Activated CD8-positive, alpha-beta memory T cell treated with anti-CD3 and anti-CD28 coated beads, Interleukin-2, amount 50 U/mL, for 1 hour (primary cell): ENCODE results near the gene LTV1.
"Not testable (repeated sequence)": the region's sequence is repeated elsewhere in the genome, so short reads cannot be mapped to it uniquely, and the experiment has no call there.

Experiments used
- DNase-seq: peaks from one replicate; pipeline ENCODE4 v3.0.0-alpha.2; 2020; ENCODE audit errors: extremely low read depth

The LTV1 gene, protein sequence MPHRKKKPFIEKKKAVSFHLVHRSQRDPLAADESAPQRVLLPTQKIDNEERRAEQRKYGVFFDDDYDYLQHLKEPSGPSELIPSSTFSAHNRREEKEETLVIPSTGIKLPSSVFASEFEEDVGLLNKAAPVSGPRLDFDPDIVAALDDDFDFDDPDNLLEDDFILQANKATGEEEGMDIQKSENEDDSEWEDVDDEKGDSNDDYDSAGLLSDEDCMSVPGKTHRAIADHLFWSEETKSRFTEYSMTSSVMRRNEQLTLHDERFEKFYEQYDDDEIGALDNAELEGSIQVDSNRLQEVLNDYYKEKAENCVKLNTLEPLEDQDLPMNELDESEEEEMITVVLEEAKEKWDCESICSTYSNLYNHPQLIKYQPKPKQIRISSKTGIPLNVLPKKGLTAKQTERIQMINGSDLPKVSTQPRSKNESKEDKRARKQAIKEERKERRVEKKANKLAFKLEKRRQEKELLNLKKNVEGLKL

DNA sequence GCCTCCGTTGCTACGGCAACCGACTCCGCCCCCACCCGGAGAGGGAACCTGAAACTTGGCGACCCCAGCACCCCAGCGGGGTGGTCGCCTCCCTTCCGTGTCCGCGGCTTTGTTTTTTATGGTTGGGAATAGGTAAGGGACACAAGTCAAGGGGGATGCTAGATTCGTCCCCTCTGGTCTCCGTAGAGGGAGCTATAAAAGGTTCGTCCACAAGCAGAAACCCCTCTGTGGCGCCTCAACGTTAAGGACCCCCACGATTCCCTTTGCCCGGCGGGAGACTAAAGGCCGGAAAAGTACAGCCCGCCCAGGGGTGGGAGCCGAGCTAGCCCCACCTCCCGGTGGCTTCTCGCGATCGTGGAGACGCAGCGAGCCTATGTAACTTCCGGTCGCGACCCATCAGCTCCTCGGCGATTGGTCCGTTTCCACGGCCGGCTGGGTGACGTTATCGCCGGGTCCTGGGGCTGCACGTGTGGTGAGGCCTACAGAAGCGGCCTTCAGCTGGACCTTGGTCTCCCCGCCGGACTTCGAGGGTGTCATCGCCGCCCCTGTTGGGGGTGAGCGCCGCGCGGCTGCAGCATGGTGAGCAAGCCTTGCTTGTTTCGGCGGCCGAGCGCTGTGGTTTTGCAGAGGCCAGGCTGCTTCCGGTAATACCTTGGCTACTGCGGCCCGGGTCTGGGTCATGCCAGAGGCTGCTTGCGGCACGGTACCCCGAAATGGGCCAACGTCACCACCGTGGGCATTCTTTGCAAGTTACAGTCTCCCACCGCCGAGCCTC is at the start of gene LTV1:
LTV1 (plus strand) TSS at position 437 of the 775 bp plus-strand sequence; CDS start at position 577, 140 bp downstream.
- peak; percentile 78 for DNase-seq

DNA sequence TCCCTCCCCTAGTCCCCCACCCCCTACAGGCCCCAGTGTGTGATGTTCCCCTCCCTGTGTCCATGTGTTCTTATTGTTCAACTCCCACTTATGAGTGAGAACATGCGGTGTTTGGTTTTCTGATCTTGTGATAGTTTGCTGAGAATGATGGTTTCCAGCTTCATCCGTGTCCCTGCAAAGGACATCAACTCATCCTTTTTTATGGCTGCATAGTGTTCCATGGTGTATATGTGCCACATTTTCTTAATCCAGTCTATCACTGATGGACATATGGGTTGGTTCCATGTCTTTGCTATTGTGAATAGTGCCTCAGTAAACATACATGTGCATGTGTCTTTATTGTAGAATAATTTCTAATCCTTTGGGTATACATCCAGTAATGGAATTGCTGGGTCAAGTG is 46.6 kb upstream of the LTV1 start:
- not testable (repeated sequence) for DNase-seq

DNA sequence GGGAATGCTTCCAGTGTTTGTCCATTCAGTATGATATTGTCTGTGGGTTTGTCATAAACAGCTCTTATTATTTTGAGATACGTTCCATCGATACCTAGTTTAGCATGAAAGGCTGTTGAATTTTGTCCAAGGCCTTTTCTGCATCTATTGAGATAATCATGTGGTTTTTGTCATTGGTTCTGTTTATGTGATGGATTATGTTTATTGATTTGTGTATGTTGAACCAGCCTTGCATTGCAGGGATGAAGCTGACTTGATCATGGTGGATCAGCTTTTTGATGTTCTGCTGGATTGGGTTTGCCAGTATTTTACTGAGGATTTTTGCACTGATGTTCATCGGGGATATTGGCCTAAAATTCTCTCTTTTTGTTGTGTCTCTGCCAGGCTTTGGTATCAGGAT is 44.7 kb upstream of the LTV1 start:
- not testable (repeated sequence) for DNase-seq

DNA sequence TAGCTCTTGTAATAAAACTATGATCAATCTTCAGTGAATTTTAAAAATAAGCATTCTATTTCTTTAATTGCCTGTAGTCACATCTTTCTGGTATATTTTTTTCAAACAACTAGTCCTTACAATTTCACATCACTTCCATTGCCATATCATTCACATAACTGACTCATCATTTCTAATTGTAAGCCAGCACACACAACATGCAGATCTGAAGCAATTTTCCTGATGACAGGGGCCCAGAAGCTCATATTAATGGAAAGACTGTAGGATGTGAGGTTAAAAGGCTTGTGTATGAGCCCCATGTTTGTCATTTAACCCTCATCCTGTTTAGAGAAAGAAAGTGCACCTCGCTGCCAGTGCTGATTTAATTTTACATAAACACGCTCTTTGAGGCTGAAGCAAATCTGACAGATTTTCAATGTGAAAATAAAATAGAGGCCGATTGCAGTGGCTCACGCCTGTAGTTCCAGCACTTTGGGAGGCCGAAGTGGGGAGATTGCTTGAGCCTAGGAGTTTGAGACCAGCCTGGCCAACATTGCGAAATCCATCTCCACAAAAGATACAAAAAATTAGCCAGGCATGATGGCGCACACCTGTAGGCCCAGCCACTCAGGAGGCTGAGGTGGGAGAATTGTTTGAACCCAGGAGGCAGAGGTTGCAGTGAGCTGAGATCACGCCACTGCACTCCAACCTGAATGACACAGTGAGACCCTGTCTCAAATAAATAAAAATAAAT is 40.1 kb upstream of the LTV1 start:
- DNase-seq = no peak

DNA sequence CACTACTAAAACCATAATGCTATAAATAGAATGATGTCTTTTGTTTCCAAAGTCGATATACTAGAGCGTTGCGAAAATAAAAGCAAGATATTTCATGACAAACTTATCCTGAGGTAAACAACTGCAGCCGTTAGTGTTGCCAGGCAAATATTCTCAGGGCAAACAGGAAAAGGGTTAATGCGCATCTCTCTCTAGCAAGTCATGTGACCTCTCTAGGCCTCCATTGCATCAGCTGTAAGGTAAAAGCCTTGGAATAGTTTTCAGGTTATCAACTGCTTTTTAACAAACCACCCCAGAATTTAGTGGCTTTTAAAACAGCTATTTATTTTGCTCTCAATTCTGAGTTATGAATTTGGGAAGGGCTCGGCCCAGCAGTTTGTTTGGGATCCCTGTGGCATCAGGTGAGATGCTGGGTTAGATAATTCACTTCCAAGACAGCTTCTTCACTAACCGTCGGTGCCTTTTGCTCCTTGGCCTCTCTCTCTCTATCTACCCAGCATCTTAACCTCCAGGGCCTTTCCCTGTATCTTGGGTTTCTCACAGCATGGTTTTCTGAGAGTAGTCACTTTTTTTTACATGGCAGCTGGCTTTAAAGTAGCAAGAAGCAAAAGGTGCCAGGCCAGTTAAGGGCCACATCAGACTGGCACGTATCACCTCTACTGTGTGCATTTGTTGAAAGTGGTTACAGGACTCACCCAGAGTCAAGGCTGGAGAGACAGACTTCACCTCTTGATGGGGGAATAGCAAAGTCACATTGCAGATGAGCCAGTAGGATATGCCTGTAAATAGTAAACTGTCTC is 39.2 kb upstream of the LTV1 start:
- no peak for DNase-seq

DNA sequence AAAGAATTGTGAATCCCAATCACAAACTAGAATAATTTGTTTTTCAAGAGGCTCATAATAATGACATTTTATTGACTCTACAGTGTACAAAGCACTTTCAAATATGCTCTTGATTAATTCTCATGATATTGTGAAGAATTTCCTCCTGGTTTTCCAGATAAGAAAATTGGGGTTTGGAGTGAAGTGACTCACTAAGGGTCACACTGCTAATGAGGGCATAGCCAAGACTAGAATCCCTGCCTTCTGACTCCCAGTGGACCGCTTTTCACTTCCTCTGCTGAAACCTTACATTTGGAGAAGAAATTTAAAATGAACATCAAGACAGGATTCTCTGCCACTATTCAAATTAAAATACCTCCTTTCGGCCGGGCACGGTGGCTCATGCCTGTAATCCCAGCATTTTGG is 38.3 kb upstream of the LTV1 start:
- DNase-seq = no peak

DNA sequence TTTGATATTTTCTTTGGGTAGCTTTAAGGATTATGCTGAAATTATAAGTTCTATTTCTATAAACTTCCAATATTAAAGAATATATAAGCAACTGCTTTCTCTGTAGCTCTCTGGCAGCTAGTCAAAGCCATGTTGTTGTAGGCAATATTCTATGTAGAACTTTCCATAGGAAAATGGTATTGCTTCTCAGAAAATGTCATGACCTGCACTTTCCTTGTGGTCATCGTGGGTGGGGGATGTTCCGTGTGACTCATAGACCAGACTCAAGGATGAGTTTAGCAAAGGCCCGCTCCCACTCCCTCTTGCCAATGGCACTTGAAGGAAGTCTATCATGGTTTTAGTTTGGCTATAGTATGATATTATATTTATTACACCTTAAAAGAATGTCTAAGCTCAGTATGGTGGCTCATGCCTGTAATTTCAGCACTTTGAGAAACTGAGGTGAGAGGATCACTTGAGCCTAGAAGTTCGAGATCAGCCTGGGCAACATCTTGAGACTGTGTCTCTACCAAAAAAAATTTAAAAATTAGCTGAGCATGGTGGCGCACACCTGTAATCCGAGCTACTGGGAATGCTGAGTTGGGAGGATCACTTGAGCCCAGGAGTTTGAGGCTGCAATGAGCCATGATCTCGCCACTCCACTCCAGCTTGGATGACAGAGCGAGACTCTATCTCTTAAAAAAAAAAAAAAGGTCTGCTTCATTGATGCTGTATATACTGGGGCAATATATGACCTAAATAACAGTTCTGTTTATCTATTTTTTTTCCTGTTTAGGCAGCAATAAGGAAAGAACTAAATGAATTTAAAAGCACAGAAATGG is 36.6 kb upstream of the LTV1 start:
- DNase-seq = no peak

DNA sequence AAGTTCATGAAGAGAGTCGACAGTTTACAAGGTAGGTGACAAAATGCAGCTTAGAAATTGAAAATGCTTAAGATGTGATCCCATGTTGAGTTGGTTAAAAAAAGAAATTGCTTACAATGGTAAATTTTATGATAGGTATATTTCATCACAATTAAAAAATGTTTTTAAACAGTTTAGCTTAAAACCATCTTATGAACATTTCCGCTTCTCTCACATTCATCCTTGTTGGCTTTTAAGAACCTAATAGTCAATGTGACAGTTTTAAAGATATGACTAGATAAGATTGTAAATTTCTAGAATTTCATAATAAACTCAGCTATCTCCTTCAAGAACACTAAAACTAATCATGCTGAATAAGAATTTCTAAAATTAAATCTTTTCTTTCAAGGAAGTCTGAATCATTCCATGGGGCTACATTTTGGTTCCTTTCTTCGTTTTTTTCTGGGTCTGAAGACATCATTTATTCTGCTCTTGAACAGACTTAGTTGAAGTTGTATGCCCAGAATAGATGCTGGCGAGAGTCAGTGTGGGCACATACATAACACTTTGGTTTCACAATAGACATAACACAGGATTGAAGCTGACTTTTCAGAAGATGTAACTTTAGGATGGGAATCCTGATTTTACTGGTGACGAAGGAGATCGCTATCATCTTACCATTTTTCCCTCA is 35.9 kb upstream of the LTV1 start:
- no peak for DNase-seq

DNA sequence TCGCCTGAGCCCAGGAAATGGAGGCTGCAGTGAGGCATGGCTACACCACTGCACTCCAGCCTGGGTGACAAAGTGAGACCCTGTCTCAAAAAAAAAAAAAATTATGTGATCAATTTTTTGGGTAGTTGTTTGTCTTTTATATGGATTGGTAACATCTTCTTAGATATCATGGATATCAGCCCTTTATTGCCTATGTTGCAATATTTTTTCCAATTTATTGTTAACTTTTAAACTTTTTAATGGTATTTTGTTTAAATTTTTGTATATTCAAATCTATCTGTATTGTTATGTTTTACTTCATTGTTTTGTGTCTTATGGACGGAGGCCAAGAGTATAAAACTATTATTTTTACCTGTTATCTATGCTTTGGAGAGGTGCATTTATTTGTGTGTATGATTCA is 32.4 kb upstream of the LTV1 start:
- DNase-seq = no peak

DNA sequence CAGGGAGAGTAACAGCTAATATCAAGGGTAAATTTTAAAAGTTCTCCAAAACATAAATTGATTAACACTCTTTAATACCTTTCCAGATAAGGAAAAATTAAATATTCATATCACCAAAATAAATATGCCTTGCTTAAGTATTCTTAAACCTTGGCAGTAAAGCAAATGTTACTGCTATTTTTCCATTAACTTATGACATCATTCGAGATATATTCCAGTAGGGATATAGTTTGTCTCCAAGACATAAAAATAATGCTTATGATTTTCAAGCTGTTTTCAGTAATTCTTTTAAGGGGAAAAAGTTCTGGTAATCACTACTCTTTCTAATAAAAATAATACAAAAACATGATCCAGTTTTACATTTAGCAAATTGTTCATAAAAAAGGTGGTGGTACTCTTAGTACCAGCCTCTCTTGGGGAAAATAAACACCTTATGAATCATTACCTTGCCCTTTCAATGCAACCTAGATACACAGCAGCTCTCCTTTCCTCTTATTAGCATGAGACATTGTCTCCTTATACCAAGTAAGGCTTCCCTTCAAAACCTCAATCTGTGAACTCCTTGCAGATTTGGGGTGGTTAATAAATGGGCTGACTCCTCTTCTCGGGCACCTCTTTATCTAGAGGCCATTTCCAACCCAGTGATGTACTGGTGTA is 31.5 kb upstream of the LTV1 start:
- DNase-seq = no peak

DNA sequence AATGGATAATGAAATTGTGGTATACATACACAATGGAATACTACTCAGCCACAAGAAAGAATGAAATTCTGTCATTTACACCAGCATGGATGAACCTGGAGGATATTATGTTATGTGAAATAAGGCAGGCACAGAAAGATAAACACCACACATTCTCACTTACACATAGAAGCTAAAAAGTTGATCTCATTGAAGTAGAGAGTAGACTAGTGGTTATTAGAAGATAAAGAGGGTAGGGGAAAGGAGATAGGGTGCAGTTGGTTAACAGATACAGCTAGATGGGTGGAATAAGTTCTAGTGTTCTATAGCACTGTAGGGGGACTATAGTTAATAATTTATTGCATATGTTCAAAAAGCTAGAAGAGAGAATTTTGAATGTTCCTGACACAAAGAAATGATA is 25.5 kb upstream of the LTV1 start:
- DNase-seq = no peak

DNA sequence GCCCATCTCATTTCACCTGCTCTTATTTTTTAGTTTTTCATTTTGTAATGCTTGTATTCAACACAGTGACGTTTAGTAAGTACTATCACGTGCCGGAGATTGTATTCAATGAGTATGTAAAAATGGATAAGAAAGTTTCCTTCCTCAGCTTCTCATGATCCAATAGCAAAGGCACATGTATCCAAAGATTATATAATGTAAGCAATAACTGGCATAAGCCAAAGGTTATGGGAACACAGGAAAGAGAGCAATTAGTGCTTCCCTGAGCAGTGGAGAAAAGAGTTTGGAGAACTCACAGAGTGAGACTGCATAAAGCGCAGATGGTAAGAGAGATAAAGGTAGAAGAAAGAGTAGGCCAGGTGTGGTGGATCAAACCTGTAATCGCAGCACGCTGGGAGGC is 21.8 kb upstream of the LTV1 start:
- no peak for DNase-seq

DNA sequence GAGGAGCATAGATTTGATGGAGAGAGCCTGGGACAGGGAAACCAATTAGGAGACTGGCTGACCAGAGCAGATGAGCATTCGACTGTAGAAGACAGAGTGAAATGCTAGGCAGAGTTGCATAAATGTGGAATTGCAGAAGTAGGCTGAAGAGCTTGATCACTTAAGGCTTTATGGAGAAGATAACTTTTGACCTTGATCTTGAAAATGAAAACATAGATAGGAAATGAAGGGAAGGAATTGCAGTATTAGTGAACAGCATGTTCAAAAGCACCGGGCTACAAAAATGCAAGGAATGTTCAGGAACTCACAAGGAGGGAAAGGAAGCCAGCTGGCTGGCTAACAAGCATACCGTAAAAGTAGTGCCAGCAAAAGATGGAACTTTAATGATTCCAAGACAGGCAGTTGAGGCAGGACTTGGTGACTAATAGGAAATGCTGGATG is 20.5 kb upstream of the LTV1 start:
- no peak for DNase-seq

DNA sequence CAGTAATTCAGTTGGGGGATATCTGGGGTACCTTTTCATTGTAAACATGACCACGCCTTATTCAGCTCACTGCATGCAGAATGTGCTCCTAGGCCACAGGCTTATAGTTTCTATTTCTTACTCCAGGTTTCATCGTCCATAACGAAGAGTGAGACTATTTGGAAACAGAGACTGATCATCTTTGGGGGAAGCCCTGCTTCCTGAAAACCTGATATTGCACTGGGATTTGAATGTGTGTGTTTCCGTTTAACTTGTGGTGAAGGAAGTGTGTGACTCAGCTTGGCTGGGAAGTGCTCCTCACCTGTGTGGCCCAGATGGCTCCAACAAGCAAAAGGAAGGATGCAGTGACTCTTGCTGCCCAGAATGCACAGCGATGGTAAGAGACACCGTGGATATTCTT is 19.6 kb upstream of the LTV1 start:
- no peak for DNase-seq

DNA sequence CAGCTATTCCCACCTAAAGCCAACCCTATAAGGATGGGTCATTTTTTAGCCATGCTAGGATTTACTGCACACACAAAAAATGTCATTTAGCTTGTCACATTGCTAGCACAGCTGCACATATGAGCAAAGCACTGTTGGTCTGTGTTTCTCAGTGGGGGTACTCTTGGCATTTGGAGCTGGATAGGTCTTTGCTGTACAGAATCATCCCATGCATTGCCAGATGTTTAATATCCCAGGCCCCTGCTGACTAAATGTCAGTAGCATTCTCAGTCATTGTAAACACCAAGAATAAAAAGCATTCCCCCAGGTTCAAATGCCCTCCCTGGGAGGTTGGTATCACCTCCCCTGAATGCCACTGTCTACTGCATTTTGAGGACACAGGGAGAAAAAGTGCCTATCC is 14.6 kb upstream of the LTV1 start:
- DNase-seq = no peak

DNA sequence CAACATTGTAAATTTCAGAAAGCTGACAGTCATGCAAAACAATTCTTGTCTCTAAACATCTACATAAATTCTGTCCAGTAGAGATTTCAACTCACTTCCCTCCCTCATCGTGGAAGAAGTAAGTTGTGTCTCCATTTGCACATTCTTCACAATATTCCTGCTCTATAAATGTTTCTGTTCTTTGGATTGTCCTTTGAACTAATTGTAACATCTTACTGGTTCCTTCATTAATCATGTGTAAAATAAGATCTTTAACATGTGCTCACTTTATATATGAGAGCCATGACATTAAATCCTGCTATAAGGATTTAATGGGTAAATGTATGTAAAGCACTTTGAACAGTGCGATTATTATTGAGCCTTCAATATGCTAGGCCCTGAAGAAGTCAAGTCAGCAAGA is 7.0 kb upstream of the LTV1 start:
- no peak for DNase-seq

DNA sequence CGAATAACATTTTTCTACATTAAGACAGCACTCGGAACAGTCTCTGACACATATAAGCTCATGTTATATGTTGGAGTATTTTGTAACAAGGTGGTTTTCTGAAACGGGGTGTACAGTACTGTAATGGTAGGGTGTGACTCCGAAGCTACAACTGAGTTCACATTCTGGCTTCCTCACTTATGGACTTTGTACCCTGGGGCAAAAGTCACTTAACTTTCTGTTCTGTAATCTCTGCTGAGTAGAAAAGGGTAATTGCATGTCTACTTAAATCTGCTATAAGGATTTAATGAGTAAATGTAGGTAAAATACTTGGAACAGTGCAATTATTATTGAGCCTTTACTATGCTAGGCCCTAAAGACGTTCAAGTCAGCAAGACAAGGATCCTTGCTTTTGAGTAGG is 4.7 kb upstream of the LTV1 start:
- DNase-seq = no peak

DNA sequence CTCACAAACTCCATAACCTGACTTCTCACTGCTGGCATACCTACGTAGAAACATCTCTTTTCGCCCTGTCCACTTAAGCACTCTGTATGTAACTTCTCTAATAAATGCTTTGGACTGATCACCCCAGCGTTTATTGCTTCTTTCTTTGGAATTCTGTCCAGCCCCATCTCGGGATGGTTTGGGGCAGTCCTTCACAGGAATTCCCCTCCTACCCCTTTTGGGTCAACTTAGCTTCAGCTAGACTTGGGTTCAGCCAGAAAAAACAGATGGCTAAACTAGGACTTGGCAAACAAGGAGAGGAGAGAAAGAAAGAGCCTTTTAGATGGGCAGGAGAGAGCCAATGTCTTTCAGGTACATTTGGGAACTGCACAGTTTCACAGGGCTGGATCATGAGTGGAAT is 3.9 kb upstream of the LTV1 start:
- no peak for DNase-seq

DNA sequence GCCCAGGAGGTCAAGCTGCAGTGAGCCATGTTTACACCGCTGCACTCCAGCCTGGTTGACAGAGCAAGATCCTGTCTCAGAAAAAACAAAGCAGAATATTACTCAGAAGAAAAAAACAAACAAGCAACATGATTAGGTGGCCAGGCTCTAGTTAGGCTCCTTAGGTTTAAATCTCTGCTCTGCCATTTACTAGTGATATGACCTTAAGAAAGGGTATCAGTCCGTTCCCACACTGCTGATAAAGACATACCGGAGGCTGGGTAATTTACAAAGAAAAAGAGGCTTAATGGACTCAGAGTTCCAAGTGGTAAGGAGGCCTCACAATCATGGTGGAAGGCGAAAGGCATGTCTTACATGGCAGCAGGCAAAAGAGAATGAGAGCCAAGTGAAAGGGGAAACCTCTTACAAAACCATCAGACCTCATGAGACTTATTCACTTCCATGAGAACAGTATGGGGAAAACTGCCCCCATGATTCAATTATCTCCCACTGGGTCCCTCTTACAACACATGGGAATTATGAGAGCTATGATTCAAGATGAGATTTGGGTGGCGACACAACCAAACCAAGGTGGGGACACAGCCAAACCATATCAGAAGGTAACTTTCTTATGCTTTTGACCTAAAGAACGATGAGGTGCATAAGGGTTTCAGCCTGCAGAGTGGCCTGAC is 2.4 kb upstream of the LTV1 start:
- no peak for DNase-seq
